Stimulated activated naive B cell treated with anti-CD40 and anti-IgM and Interleukin-4, amounts not matched to agents 10 μg/mL and 1 μg/mL and 100 μg/mL, for 72 hours (primary cell): ENCODE results near the gene MFSD11.
"Not testable (repeated sequence)": the region's sequence is repeated elsewhere in the genome, so short reads cannot be mapped to it uniquely, and the experiment has no call there.

ENCODE experiments used
- ATAC-seq, 2 donors: fragments of 150-1000 bp; cut with Tn5 transposase; replicated peaks; 2 replicates each; pipeline ENCODE4 v1.10.0; 2021; ENCODE audit warnings: moderate library complexity in 1 of 2
- DNase-seq: peaks from one replicate; pipeline ENCODE4 v3.0.0; 2021
- H3K27ac Mint-ChIP-seq: one replicate; pipeline ENCODE4 v1.8.0; 2022; ENCODE audit warnings: mild to moderate bottlenecking, mixed read lengths
- H3K27me3 Mint-ChIP-seq, 2 donors: one replicate each; pipeline ENCODE4 v1.8.0; 2022; ENCODE audit warnings: mixed read lengths in 2 of 2
- H3K36me3 Mint-ChIP-seq, 2 donors: one replicate each; pipeline ENCODE4 v1.8.0; 2022; ENCODE audit warnings: mixed read lengths in 2 of 2, mild to moderate bottlenecking in 1 of 2
- H3K4me1 Mint-ChIP-seq, 2 donors: one replicate each; pipeline ENCODE4 v1.8.0; 2022; ENCODE audit warnings: mixed read lengths in 2 of 2, mild to moderate bottlenecking in 1 of 2
- H3K4me3 Mint-ChIP-seq, 2 donors: one replicate each; pipeline ENCODE4 v1.8.0; 2022; ENCODE audit warnings: mild to moderate bottlenecking in 2 of 2, mixed read lengths in 2 of 2, moderate library complexity in 1 of 2
- H3K9me3 Mint-ChIP-seq, 2 donors: one replicate each; pipeline ENCODE4 v1.8.0; 2022; ENCODE audit warnings: mixed read lengths in 2 of 2, mild to moderate bottlenecking in 1 of 2

The MFSD11 gene

GRCh38 chr17:76739568-76740115 is 1.7 kb downstream of the MFSD11 start:
- DNase-seq, H3K9me3 Mint-ChIP-seq, ATAC-seq, H3K27me3 Mint-ChIP-seq, H3K4me3 Mint-ChIP-seq, H3K27ac Mint-ChIP-seq: not testable (repeated sequence)
- H3K4me1 Mint-ChIP-seq = peaks cover 17 to 36% of the 10 kb centered on the region in 2 donors
- H3K36me3 Mint-ChIP-seq = peaks cover 24 to 42% of the 10 kb centered on the region in 2 donors

- no peaks in the 10 kb centered on the region for H3K27me3 Mint-ChIP-seq
- H3K27ac Mint-ChIP-seq = no peak overlapping the region
- H3K9me3 Mint-ChIP-seq = no peaks in the 10 kb centered on the region
- H3K4me3 Mint-ChIP-seq = no peak overlapping the region
- DNase-seq = no peak
- ATAC-seq = no peak
- H3K4me1 Mint-ChIP-seq = peaks cover 16 to 33% of the 10 kb centered on the region in 2 donors
- H3K36me3 Mint-ChIP-seq = peaks cover 20 to 41% of the 10 kb centered on the region in 2 donors
Observed at GRCh38 chr17:76740329-76741118, 2.6 kb downstream of the MFSD11 start.

- no peak for DNase-seq
- Mint-ChIP-seq H3K4me1 (peaks cover 13 to 26% of the 10 kb centered on the region in 2 donors), H3K9me3 (no peaks in the 10 kb centered on the region), H3K36me3 (peaks cover 11 to 33% of the 10 kb centered on the region in 2 donors), H3K4me3 (no peak overlapping the region), H3K27me3 (no peaks in the 10 kb centered on the region), H3K27ac (no peak overlapping the region)
- ATAC-seq = no peak
Observed at GRCh38 chr17:76742958-76743357, 5.0 kb downstream of the MFSD11 start.

- H3K27me3 Mint-ChIP-seq = no peaks in the 10 kb centered on the region
- no peak overlapping the region for H3K27ac Mint-ChIP-seq
- no peaks in the 10 kb centered on the region for H3K9me3 Mint-ChIP-seq
- no peak overlapping the region for H3K4me3 Mint-ChIP-seq
- peaks cover 19 to 44% of the 10 kb centered on the region in 2 donors for H3K36me3 Mint-ChIP-seq
- H3K4me1 Mint-ChIP-seq = peaks cover 6 to 10% of the 10 kb centered on the region in 2 donors
- DNase-seq (no peak), ATAC-seq (no peak)
Observed at GRCh38 chr17:76744747-76745146, 6.8 kb downstream of the MFSD11 start.

GRCh38 chr17:76745785-76746184 is 7.9 kb downstream of the MFSD11 start:
- ATAC-seq, H3K4me3 Mint-ChIP-seq, DNase-seq, H3K27ac Mint-ChIP-seq, H3K4me1 Mint-ChIP-seq, H3K9me3 Mint-ChIP-seq, H3K27me3 Mint-ChIP-seq: not testable (repeated sequence)
- peaks cover 22 to 47% of the 10 kb centered on the region in 2 donors for H3K36me3 Mint-ChIP-seq

GRCh38 chr17:76747716-76748363 is 9.9 kb downstream of the MFSD11 start:
- Mint-ChIP-seq H3K9me3 (no peaks in the 10 kb centered on the region), H3K36me3 (peaks cover 22 to 45% of the 10 kb centered on the region in 2 donors), H3K27ac (no peak overlapping the region), H3K4me3 (no peak overlapping the region), H3K27me3 (no peaks in the 10 kb centered on the region), H3K4me1 (peaks cover 3 to 6% of the 10 kb centered on the region in 2 donors)
- ATAC-seq (no peak), DNase-seq (no peak)

GRCh38 chr17:76748657-76749056 is 10.7 kb downstream of the MFSD11 start:
- Mint-ChIP-seq H3K36me3 (peaks cover 28 to 53% of the 10 kb centered on the region in 2 donors), H3K4me1 (peaks cover 5 to 13% of the 10 kb centered on the region in 2 donors), H3K27ac (no peak overlapping the region), H3K9me3 (no peaks in the 10 kb centered on the region), H3K27me3 (no peaks in the 10 kb centered on the region), H3K4me3 (no peak overlapping the region)
- DNase-seq (no peak), ATAC-seq (no peak)

GRCh38 chr17:76751416-76751993 is 13.6 kb downstream of the MFSD11 start:
- no peaks in the 10 kb centered on the region for H3K9me3 Mint-ChIP-seq
- ATAC-seq = no peak
- no peak overlapping the region for H3K27ac Mint-ChIP-seq
- DNase-seq = no peak
- no peak overlapping the region for H3K4me3 Mint-ChIP-seq
- H3K36me3 Mint-ChIP-seq = peaks cover 23 to 39% of the 10 kb centered on the region in 2 donors
- H3K4me1 Mint-ChIP-seq = peaks cover 3 to 9% of the 10 kb centered on the region in 2 donors
- H3K27me3 Mint-ChIP-seq = no peaks in the 10 kb centered on the region

- peaks cover 3 to 9% of the 10 kb centered on the region in 2 donors for H3K4me1 Mint-ChIP-seq
- DNase-seq (no peak), ATAC-seq (no peak)
- no peak overlapping the region for H3K27ac Mint-ChIP-seq
- peaks cover 27 to 41% of the 10 kb centered on the region in 2 donors for H3K36me3 Mint-ChIP-seq
- no peaks in the 10 kb centered on the region for H3K9me3 Mint-ChIP-seq
- no peak overlapping the region for H3K4me3 Mint-ChIP-seq
- H3K27me3 Mint-ChIP-seq = no peaks in the 10 kb centered on the region
Observed at GRCh38 chr17:76752006-76752405, 14.1 kb downstream of the MFSD11 start.

GRCh38 chr17:76753061-76753961 is 15.4 kb downstream of the MFSD11 start:
- Mint-ChIP-seq H3K27ac (peak overlapping the region; percentile 80), H3K4me1 (peaks cover 1 to 9% of the 10 kb centered on the region in 2 donors), H3K9me3 (no peaks in the 10 kb centered on the region), H3K27me3 (no peaks in the 10 kb centered on the region), H3K4me3 (no peak overlapping the region), H3K36me3 (peaks cover 28 to 41% of the 10 kb centered on the region in 2 donors)
- ATAC-seq = no peak
- DNase-seq = no peak

GRCh38 chr17:76755285-76755684 is 17.4 kb downstream of the MFSD11 start:
- Mint-ChIP-seq H3K27me3 (no peaks in the 10 kb centered on the region), H3K9me3 (no peaks in the 10 kb centered on the region), H3K4me1 (peaks cover 1 to 9% of the 10 kb centered on the region in 2 donors), H3K36me3 (peaks cover 24 to 35% of the 10 kb centered on the region in 2 donors), H3K4me3 (no peak overlapping the region), H3K27ac (no peak overlapping the region)
- ATAC-seq = no peak
- DNase-seq = no peak

- Mint-ChIP-seq H3K36me3 (peaks cover 22 to 36% of the 10 kb centered on the region in 2 donors), H3K27me3 (no peaks in the 10 kb centered on the region), H3K9me3 (no peaks in the 10 kb centered on the region), H3K27ac (no peak overlapping the region), H3K4me1 (peaks cover 1 to 9% of the 10 kb centered on the region in 2 donors), H3K4me3 (no peak overlapping the region)
- DNase-seq = no peak
- ATAC-seq = no peak
Observed at GRCh38 chr17:76757256-76757655, 19.3 kb downstream of the MFSD11 start.

- Mint-ChIP-seq H3K9me3 (no peaks in the 10 kb centered on the region), H3K36me3 (peaks cover 20 to 31% of the 10 kb centered on the region in 2 donors), H3K27ac (no peak overlapping the region), H3K4me3 (no peak overlapping the region), H3K27me3 (no peaks in the 10 kb centered on the region), H3K4me1 (peaks cover 0 to under 1% of the 10 kb centered on the region in 2 donors)
- ATAC-seq (no peak), DNase-seq (no peak)
Observed at GRCh38 chr17:76758570-76758969, 20.7 kb downstream of the MFSD11 start.
